Stomach (tissue), 9 donors: ENCODE data around the gene TNPO2. TPM values are rescaled to one million over a fixed set of nuclear protein-coding genes. Genes with fewer than 3 reads are reported as not detected.
A peak's percentile ranks its signal among the peaks of the same experiment; 100 is the strongest.
"Not testable (repeated sequence)": the region's sequence is repeated elsewhere in the genome, so short reads cannot be mapped to it uniquely, and the experiment has no call there.

Source experiments
- DNase-seq, 2 donors: peaks; one replicate each; pipeline versions ENCODE4 v3.0.0 to v3.0.0-alpha.2; 2013 to 2019
- H3K27ac ChIP-seq, 5 donors: fragments of 200-600 bp in 4 of 5; sonication (generic) in 4 of 5; one replicate each; pipeline ENCODE4 v1.5.1; 2013 to 2019; ENCODE audit warnings: mild to moderate bottlenecking in 1 of 5, moderate library complexity in 1 of 5
- H3K27me3 ChIP-seq, 3 donors: fragments of 200-600 bp; sonication (generic); one replicate each; pipeline ENCODE4 v1.5.1; 2017 to 2019; ENCODE audit warnings: mixed run types in 1 of 3
- H3K36me3 ChIP-seq, 4 donors: fragments of 200-600 bp; sonication (generic); 1 replicate in 3 of 4; 2 replicates in 1 of 4; pipeline ENCODE4 v1.5.1; 2016 to 2019
- H3K4me1 ChIP-seq, 4 donors: fragments of 200-600 bp; sonication (generic); one replicate each; pipeline ENCODE4 v1.5.1; 2016 to 2019
- H3K4me3 ChIP-seq, 4 donors: fragments of 200-600 bp; sonication (generic) in 3 of 4; one replicate each; pipeline ENCODE4 v1.5.1; 2016 to 2019; ENCODE audit warnings: mild to moderate bottlenecking in 1 of 4
- H3K9me3 ChIP-seq, 4 donors: fragments of 200-600 bp; sonication (generic); one replicate each; pipeline ENCODE4 v1.5.1; 2016 to 2019
- EP300 ChIP-seq: sonication (generic); formaldehyde crosslinking; IDR thresholded peaks from one replicate; pipeline ENCODE4 v1.6.1; 2017; ENCODE audit warnings: antibody characterized with exemption
- POLR2A ChIP-seq, 4 donors: fragments of 450-650 bp; IDR thresholded peaks; one replicate each; pipeline ENCODE4 v1.6.1; 2016; ENCODE audit warnings: antibody characterized with exemption in 4 of 4, control low read depth in 2 of 4, mild to moderate bottlenecking in 1 of 4, moderate library complexity in 1 of 4
- POLR2AphosphoS5 ChIP-seq, 3 donors: sonication (generic); formaldehyde crosslinking; IDR thresholded peaks; one replicate each; pipeline ENCODE4 v1.6.1; 2016; ENCODE audit warnings: antibody characterized with exemption in 3 of 3
- WGBS, 5 donors: extraction: QIAGEN DNeasy Blood & Tissue Kit in 3 of 5; methylation state at CpG; one replicate each; pipeline versions ENCODE4 v1.1.5 to v1.1.7; 2013 to 2018; 5-methylcytosine and 5-hydroxymethylcytosine counted together
- intact Hi-C: fragments of 100-400 bp; cut with DNase I; formaldehyde crosslinking; loops from one replicate; pipeline ENCODE4 v1.15.1; 2023; ENCODE audit warnings: low total_unique reads
- polyA plus RNA-seq, 3 donors: library from polyadenylated mRNA; stranded (reverse); fragments of 200-250 nt; gene quantifications; one replicate each; pipeline ENCODE4 v1.2.3, GENCODE V29; 2013
- total RNA-seq, 5 donors: library from RNA; depleted of rRNA; stranded (reverse); fragments of >200 nt; gene quantifications; one replicate each; pipeline versions ENCODE4 v1.1.0 to v1.2.3, GENCODE V29; 2014 to 2016
- TF ChIP-seq, protein P1 (sequence below), 7 experiments: fragments of 450-650 bp in 4 of 7; fragments of 200-600 bp in 3 of 7; sonication (generic) in 3 of 7; IDR thresholded peaks; one replicate each; pipeline ENCODE4 v1.5.1; 2016 to 2019; ENCODE audit warnings: antibody characterized with exemption in 7 of 7, control low read depth in 2 of 7, mild to moderate bottlenecking in 1 of 7
- donor health status: healthy with polysubstance abuse.
- donor health status: Bipolar disorder and iron deficiency.
- donor health status: healthy.

TNPO2 gene
- total and polyA plus RNA-seq, 8 donors, result 13.7 to 143 (median 21.4) TPM

GRCh38 chr19:12703046-12703445 lies 20.7 kb downstream of the TNPO2 start:
- no peaks in the 10 kb centered on the region for H3K27me3 ChIP-seq
- WGBS, 5 donors, result 62 to 76% (median 67%) methylated on average over 8 to 9 of the region's 9 CpGs
- no peaks in the 10 kb centered on the region for H3K9me3 ChIP-seq
- H3K27ac ChIP-seq, result no peak overlapping the region
- intact Hi-C loops, result no loop called here
- peaks cover 69 to 96% (median 95%) of the 10 kb centered on the region in 4 donors for H3K36me3 ChIP-seq
- no peaks in the 10 kb centered on the region for H3K4me1 ChIP-seq
- no peak overlapping the region for H3K4me3 ChIP-seq
- DNase-seq, result peak in 1 of 2 donors; percentile 59
- TF ChIP-seq EP300, result no peak

- Histone ChIP-seq H3K9me3 (no peaks in the 10 kb centered on the region), H3K4me1 (peaks cover 6 to 11% (median 8%) of the 10 kb centered on the region in 4 donors), H3K27ac (no peak overlapping the region), H3K27me3 (no peaks in the 10 kb centered on the region), H3K4me3 (no peak overlapping the region), H3K36me3 (peaks cover 58 to 83% (median 81%) of the 10 kb centered on the region in 4 donors)
- TF ChIP-seq, protein P1, sequence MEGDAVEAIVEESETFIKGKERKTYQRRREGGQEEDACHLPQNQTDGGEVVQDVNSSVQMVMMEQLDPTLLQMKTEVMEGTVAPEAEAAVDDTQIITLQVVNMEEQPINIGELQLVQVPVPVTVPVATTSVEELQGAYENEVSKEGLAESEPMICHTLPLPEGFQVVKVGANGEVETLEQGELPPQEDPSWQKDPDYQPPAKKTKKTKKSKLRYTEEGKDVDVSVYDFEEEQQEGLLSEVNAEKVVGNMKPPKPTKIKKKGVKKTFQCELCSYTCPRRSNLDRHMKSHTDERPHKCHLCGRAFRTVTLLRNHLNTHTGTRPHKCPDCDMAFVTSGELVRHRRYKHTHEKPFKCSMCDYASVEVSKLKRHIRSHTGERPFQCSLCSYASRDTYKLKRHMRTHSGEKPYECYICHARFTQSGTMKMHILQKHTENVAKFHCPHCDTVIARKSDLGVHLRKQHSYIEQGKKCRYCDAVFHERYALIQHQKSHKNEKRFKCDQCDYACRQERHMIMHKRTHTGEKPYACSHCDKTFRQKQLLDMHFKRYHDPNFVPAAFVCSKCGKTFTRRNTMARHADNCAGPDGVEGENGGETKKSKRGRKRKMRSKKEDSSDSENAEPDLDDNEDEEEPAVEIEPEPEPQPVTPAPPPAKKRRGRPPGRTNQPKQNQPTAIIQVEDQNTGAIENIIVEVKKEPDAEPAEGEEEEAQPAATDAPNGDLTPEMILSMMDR (IDR thresholded peaks at IDR 0.05), result no peak
- no peak for TF ChIP-seq EP300
- no peak for TF ChIP-seq POLR2A (IDR thresholded peaks at IDR 0.05)
- TF ChIP-seq POLR2AphosphoS5 (IDR thresholded peaks at IDR 0.05), result no peak
- intact Hi-C loops, result no loop called here
- DNase-seq, result peak in 1 of 2 donors; percentile 10
- 87 to 92% (median 91%) methylated on average over 25 to 33 of the region's 33 CpGs for WGBS, 5 donors
Observed at GRCh38 chr19:12701596-12702282, 22.0 kb downstream of the TNPO2 start.

GRCh38 chr19:12698138-12698537 lies 25.6 kb downstream of the TNPO2 start:
- intact Hi-C loops, result no loop called here
- H3K9me3 ChIP-seq, result no peaks in the 10 kb centered on the region
- 72 to 84% (median 78%) methylated on average over 6 of the region's 6 CpGs for WGBS, 5 donors
- no peak for DNase-seq
- H3K36me3 ChIP-seq, result peaks cover 28 to 47% (median 45%) of the 10 kb centered on the region in 4 donors
- no peak overlapping the region for H3K4me3 ChIP-seq
- TF ChIP-seq, protein P1 (IDR thresholded peaks at IDR 0.05), result no peak
- TF ChIP-seq POLR2AphosphoS5 (IDR thresholded peaks at IDR 0.05) (no peak), POLR2A (IDR thresholded peaks at IDR 0.05) (no peak), EP300 (no peak)
- H3K27ac ChIP-seq, result no peak overlapping the region
- H3K4me1 ChIP-seq, result peaks cover 16 to 29% (median 28%) of the 10 kb centered on the region in 4 donors
- no peaks in the 10 kb centered on the region for H3K27me3 ChIP-seq

GRCh38 chr19:12697425-12697824 lies 26.3 kb downstream of the TNPO2 start:
- H3K9me3 ChIP-seq, intact Hi-C loops, H3K27me3 ChIP-seq, DNase-seq: not testable (repeated sequence)
- peak overlapping the region in 2 of 4 donors; percentile 96 to 100 for H3K4me3 ChIP-seq
- H3K27ac ChIP-seq, result peak overlapping the region in 2 of 5 donors; percentile 91 to 94
- 94 to 98% (median 96%) methylated on average over 22 of the region's 22 CpGs for WGBS, 5 donors
- H3K36me3 ChIP-seq, result peaks cover 21 to 43% (median 39%) of the 10 kb centered on the region in 4 donors
- H3K4me1 ChIP-seq, result peaks cover 16 to 29% (median 28%) of the 10 kb centered on the region in 4 donors

- peak; percentile 98 for DNase-seq
- no peaks in the 10 kb centered on the region for H3K9me3 ChIP-seq
- intact Hi-C loops, result no loop called here
Observed at GRCh38 chr19:12696366-12697335, 27.1 kb downstream of the TNPO2 start, which contains the start of gene FBXW9. FBXW9 (minus strand) TSS chr19:12696631; CDS start chr19:12696581, 50 bp downstream.

More at GRCh38 chr19:12696366-12697335, 27.1 kb downstream of the TNPO2 start, which contains the start of gene FBXW9:
- H3K27me3 ChIP-seq, result no peaks in the 10 kb centered on the region
- H3K4me1 ChIP-seq, result peaks cover 16 to 29% (median 28%) of the 10 kb centered on the region in 4 donors
- H3K36me3 ChIP-seq, result peaks cover 13 to 36% (median 31%) of the 10 kb centered on the region in 4 donors
- H3K27ac ChIP-seq, result peak within 1 kb of the TSS; percentile 81 to 94 (median 89)
- 6 to 14% (median 9%) methylated on average over 15 to 59 of the region's 59 CpGs for WGBS, 5 donors
- TF ChIP-seq EP300 (no peak), POLR2A (IDR thresholded peaks at IDR 0.05) (no peak), POLR2AphosphoS5 (IDR thresholded peaks at IDR 0.05) (peak; percentile 90 to 97 (median 91))
- TF ChIP-seq, protein P1 (IDR thresholded peaks at IDR 0.05), result peak in 1 of 7 experiments; percentile 29
- H3K4me3 ChIP-seq, result peak within 1 kb of the TSS; percentile 84 to 100 (median 96)
